HCT116 (cell line): ENCODE data around the gene PCDHGC4. TPM values are rescaled to one million over a fixed set of nuclear protein-coding genes. Genes with fewer than 3 reads are reported as not detected.

Experiments used
- total RNA-seq: library from RNA; stranded (reverse); gene quantifications from one replicate; pipeline ENCODE4 v1.2.1, GENCODE V29; 2021; ENCODE audit not compliant: unreplicated experiment

The PCDHGC4 gene
- total RNA-seq, 1 experiment from 2014 or later = 0.05 TPM

Other genes with a start within 250 kb of the PCDHGC4 start
- gene PCDHB15, start 239.6 kb upstream of the PCDHGC4 start, total RNA-seq = 0.07 TPM
- 0.42 TPM for gene SLC25A2, start 181.0 kb upstream of the PCDHGC4 start, total RNA-seq
- gene TAF7, start 164.2 kb upstream of the PCDHGC4 start, total RNA-seq = 40.9 TPM
- gene PCDHGA1, start 154.5 kb upstream of the PCDHGC4 start, total RNA-seq = 0.05 TPM
- not detected for gene PCDHGA2, start 146.3 kb upstream of the PCDHGC4 start, total RNA-seq
- not detected for gene PCDHGA3, start 141.2 kb upstream of the PCDHGC4 start, total RNA-seq
- 0.15 TPM for gene PCDHGB1, start 134.9 kb upstream of the PCDHGC4 start, total RNA-seq
- not detected for gene PCDHGA4, start 130.0 kb upstream of the PCDHGC4 start, total RNA-seq
- 0.34 TPM for gene PCDHGB2, start 125.0 kb upstream of the PCDHGC4 start, total RNA-seq
- gene PCDHGA5, start 120.9 kb upstream of the PCDHGC4 start, total RNA-seq = 0.05 TPM
- 0.10 TPM for gene PCDHGB3, start 114.8 kb upstream of the PCDHGC4 start, total RNA-seq
- 0.07 TPM for gene PCDHGA6, start 111.1 kb upstream of the PCDHGC4 start, total RNA-seq
- not detected for gene PCDHGA7, start 102.3 kb upstream of the PCDHGC4 start, total RNA-seq
- not detected for gene PCDHGB4, start 97.3 kb upstream of the PCDHGC4 start, total RNA-seq
- not detected for gene PCDHGA8, start 92.4 kb upstream of the PCDHGC4 start, total RNA-seq
- gene PCDHGB5, start 87.1 kb upstream of the PCDHGC4 start, total RNA-seq = 0.15 TPM
- gene PCDHGA9, start 82.3 kb upstream of the PCDHGC4 start, total RNA-seq = 0.34 TPM
- 0.22 TPM for gene PCDHGB6, start 77.0 kb upstream of the PCDHGC4 start, total RNA-seq
- gene PCDHGA10, start 72.0 kb upstream of the PCDHGC4 start, total RNA-seq = 3.8 TPM
- gene PCDHGB7, start 67.4 kb upstream of the PCDHGC4 start, total RNA-seq = 0.54 TPM
- 0.39 TPM for gene PCDHGA11, start 64.0 kb upstream of the PCDHGC4 start, total RNA-seq
- gene PCDHGA12, start 54.5 kb upstream of the PCDHGC4 start, total RNA-seq = 0.17 TPM
- 1.2 TPM for gene PCDHGC3, start 9.1 kb upstream of the PCDHGC4 start, total RNA-seq
- not detected for gene PCDHGC5, start 4.1 kb downstream of the PCDHGC4 start, total RNA-seq
- 142 TPM for gene DIAPH1, start 134.0 kb downstream of the PCDHGC4 start, total RNA-seq
- gene HDAC3, start 151.8 kb downstream of the PCDHGC4 start, total RNA-seq = 91.9 TPM
- gene RELL2, start 152.0 kb downstream of the PCDHGC4 start, total RNA-seq = 8.7 TPM
- 37.2 TPM for gene FCHSD1, start 166.4 kb downstream of the PCDHGC4 start, total RNA-seq
- 15.1 TPM for gene ARAP3, start 197.2 kb downstream of the PCDHGC4 start, total RNA-seq